ENCODE data around the gene RIT2.
"Not testable (repeated sequence)": the region's sequence is repeated elsewhere in the genome, so short reads cannot be mapped to it uniquely, and the experiment has no call there.

RIT2 gene

DNA sequence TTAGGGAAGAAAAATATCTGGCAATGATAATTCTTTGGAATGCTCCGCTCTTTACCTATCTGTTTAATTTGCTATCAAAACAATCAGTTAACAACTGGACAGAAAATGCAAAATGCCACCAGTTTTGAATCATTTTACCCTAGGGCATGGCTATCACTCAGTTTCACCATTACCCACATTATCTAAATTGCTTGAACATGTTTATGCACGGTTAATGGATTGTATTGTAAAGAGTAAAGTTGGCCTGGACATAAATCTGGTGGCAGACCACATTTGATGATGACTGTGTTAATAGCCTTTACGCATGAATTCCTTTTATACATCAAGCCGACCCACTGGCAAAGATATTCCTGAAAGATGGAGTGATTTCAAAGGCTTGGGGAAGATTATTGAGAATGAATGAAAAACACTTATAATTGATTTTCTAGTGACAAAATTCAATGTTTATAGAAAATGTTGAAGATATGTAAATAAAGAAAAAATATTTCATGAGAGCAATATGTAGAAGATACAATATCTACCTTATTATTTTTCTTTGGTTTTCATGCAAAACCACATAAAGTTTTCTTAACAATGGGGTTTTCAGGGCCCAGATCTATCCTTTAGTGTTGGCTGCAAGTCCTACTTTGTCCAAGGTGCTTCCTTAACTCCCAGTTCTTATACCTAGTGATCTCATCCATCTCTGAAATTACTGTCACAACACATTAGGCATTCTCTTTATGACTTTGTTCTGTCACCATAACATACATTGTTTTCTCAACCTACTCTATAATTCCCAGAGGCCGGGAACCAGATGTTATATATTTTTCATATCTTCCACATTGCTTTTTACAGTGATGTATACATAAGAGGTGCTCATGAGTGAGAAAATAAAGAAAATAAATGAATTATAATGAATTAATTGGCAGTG lies 265.1 kb downstream of the RIT2 start:
- DNase-seq (ENCODE audit: low read depth in 2 of 2, low spot score in 1 of 2), result no peak

DNA sequence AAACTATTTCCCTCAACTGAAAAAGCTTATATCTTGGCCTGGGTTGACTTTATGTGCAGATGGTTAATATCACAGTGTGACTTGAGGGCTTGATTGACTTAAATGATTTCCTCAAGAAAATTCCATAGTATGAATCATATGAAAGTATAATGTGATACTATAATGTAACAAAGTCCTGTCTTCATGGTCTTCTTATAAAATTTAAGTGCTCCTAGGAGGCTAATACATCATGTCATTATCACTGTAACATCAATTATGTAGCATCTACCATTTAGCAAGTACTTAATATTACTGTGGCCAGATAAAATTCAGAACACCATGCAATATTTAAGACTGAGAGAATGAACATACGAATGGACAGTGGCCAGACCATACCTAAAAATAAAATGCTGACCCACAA lies 276.1 kb downstream of the RIT2 start:
- DNase-seq (ENCODE audit: low read depth in 2 of 2, low spot score in 1 of 2), result no peak

DNA sequence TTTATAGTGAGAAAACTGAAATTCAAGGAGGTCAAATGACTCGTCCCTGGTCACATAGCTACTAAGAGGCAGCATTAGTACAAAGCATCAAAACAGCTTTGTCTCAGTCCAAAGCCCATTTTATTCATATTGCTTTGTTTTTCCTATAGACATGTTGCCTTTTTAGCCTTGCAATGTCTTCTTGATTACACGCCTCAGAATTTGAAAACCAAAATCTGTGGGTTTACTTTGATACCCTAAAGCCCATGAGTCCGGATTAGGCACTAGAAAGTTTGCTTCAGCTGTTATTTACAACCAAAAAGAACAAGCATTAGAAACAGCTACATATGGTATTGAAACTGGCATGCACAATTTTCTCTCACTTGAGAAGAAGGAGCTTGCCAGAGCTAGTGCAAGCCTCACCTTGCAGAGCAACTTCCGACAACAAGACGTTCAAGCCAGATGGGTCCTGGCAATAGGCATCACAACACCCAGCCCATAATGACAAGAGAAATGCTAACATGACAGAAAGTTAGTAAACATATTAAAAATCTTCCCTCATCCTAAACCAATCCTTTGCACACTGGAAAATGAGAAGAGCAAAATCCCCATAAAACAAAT lies 276.8 kb downstream of the RIT2 start:
- no peak for DNase-seq (ENCODE audit: low read depth in 2 of 2, low spot score in 1 of 2)

DNA sequence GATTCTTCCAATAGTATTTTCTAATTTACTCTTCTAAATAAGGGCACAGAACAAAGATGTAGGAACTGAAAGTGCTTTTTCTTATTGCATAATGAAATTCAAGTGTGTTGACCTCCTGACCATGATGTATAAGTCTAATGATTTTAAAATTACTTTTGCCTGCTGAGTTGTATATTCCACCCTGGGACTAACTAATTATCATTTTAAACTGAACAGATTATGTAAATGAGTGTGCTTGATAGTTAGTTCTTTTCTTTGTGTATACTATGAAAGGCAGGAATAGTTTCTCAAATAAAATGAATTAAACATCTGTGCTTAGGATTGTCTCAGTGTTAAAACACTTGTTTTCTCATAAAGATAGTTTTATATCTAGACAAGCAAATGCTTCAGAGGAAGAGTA lies 284.5 kb downstream of the RIT2 start:
- DNase-seq (ENCODE audit: low read depth in 2 of 2, low spot score in 1 of 2), result no peak

DNA sequence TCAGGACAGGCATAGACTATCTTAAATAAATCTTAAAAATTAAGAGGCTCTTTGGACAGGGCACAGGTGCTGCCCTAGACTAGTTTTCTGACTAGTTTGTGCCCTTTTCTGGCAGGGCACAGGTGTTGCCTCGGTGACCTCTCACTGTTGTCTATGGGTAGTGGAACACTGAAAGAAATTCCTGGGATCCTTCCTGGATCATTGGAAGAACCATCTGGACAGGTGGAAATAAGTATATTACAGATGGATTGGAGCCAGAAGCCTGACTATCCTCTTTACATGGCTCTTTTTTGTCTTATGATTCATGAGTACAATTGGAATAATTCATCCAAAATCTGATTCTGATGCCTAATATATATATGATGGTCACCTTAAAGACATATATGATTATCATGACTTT lies 286.6 kb downstream of the RIT2 start:
- no peak for DNase-seq (ENCODE audit: low read depth in 2 of 2, low spot score in 1 of 2)

DNA sequence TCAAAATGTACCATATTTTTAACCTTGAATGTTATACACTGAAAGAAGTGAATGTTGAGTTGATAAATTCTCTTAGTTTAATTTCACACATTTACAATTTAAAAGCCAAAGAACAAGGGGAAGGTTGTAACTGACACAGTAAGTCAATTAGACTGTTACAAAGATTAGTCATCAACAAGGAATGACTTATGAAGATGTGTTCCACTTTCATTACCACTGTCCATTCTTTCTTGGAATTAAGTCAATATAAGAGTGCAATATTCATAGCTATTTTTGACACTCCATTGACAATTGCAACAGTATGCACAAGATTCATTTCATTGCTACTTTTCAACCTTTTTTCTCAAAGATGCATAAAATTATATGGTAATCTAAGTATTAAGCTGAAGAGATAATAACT lies 291.3 kb downstream of the RIT2 start:
- no peak for DNase-seq (ENCODE audit: low read depth in 2 of 2, low spot score in 1 of 2)

DNA sequence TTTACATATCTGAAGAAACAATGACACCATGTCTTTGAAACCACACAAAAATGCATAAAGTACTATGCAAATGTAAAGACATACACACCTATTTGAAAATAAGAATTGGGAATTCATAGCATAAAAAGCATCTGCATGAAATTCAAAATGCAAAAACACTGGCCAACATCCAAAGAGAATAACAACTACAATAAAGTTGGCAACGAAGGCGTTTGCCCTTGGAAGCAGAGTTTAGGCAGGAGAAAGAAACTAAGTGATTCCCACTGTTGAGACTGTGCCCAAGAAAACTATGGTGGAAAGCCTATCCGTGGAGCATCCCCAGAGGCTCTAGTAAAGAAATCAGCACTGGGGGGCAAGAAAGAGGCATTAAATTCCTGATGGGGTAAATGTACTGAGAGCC lies 292.8 kb downstream of the RIT2 start:
- DNase-seq (ENCODE audit: low read depth in 2 of 2, low spot score in 1 of 2), result no peak

DNA sequence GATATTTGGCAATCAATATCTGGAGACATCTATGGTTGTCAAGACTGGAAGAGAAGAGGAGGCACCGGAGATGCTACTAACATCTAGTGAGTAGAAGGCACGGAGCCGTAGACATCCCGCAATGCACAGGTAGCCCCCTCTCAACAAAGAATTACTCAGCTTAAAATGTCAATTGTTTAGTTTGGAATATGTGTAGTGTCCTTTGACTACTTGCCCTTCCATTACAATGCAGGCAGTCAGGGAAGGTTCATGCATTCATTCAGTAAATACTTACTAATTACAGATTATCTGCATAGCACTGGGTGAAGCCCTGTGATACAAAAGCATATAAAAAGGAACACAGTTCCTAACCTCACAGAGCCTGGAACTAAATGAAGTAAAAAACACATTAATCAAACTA lies 294.0 kb downstream of the RIT2 start:
- no peak for DNase-seq (ENCODE audit: low read depth in 2 of 2, low spot score in 1 of 2)

DNA sequence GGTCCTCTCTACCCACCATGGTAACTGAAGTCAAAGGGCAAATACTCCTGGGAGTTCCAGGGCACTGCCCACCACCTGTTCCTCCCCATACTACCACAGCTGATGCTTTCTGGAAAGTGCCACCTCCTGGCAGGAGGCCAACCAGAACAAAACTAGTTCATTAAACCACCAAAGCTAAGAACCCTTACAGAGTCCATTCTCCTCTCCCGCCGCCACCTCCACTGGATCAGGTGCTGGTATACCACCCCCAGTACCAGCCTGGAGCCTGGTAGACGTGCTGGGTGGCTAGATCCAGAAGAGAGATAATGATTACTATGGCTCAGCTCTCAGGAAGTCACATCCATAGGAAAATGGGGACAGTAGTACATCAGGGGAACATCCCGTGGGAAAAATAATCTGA lies 300.9 kb downstream of the RIT2 start:
- no peak for DNase-seq (ENCODE audit: low read depth in 2 of 2, low spot score in 1 of 2)

DNA sequence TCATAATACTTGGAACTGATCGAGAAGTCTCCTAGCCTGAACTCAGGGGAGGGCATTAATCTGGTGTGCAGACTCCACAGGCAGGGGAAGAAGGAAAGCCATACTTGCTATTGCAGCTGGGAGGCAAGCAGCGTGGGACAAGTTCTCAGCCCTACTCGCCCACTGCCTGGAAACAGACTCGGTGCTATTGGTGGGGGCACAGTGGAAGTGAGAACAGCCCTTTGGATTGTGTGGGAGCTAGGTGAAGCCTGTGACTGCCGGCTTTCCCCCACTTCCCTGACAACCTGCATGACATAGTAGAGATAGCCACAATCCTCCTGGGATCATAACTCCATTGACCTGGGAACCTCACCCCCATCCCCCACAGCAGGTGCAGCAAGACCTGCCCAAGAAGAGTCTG lies 301.3 kb downstream of the RIT2 start:
- no peak for DNase-seq (ENCODE audit: low read depth in 2 of 2, low spot score in 1 of 2)

DNA sequence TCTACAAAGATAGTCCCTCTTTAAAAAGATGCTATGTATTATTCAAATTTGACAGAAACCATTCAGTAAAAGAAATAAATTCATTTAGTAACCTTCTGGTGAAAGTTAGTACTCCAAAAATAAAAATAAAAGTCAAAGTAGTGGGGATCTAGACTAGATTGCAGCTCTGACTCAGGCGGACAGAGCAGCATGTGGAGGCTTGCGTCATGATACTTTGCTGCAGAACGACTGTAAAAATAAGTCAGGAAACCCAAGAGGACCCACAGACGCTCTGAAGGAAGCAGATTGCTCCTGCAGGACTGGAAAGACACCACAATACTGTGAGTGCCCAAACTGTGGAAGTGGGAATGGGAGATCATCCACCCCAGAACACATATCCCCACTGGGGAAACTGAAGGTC lies 301.9 kb downstream of the RIT2 start:
- DNase-seq (ENCODE audit: low read depth in 2 of 2, low spot score in 1 of 2), result no peak

DNA sequence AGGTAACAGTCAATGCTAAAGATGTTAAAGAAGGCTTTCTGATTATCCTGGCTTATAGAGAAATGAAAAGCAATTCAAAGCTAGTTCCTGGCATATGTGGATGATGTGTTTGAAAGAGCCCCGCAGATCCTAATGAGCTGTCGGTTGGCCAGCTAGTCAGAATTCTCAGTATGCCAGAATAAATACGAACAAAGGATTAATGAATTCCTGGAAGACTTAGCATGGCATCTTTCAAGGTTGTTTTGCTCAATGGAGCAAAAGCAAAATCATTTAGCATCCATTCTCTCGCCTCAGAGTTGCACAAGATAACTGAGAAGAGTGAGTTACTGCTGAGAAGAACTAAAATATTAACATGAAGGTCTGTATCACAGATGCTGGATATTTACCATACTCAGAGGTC lies 307.6 kb downstream of the RIT2 start:
- DNase-seq (ENCODE audit: low read depth in 2 of 2, low spot score in 1 of 2), result no peak

DNA sequence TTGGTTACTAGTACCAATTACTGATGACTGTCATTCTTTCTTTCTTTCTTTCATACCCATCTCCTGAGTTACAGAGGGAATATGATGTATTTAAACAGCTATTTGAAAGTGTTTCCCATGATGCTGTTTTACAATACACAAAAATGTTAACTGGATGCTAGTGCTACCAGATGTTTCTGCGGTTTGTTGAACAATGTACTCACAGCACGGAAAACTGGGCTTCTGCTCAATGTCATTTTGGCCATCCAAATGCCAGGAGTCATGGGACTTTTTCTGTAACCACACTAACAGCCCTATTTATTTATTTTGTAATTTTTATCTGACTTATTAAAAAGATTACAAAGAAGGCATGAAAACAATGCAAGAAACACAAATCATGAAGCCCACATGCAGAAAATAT lies 313.8 kb downstream of the RIT2 start:
- no peak for DNase-seq (ENCODE audit: low read depth in 2 of 2, low spot score in 1 of 2)

DNA sequence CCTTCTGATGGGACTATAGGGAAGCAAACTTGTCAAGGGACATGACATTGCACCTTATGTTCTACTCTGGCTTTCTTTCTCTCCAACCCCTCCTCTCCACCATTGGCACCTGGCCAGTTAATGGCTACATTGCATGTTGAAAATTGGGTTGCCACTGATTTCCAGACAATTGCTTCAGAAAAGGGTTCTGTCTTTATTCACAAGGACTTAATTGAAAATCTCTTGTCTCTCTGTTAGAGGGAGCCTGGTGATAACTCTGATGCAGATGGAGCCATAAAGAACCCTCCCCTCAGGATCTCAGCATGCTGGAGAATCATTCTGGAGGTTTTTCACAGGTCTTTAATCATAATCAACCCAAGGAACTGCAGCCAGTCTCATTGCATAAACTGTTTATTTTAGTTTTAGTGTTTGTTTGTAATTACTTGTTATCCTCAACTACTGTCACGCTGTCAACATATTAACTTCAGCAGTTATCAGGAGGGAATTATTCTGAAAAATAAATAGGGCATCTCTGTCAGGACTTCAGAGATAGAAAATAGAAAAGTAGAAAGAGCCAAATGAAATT lies 316.8 kb downstream of the RIT2 start:
- no peak for DNase-seq (ENCODE audit: low read depth in 2 of 2, low spot score in 1 of 2)

DNA sequence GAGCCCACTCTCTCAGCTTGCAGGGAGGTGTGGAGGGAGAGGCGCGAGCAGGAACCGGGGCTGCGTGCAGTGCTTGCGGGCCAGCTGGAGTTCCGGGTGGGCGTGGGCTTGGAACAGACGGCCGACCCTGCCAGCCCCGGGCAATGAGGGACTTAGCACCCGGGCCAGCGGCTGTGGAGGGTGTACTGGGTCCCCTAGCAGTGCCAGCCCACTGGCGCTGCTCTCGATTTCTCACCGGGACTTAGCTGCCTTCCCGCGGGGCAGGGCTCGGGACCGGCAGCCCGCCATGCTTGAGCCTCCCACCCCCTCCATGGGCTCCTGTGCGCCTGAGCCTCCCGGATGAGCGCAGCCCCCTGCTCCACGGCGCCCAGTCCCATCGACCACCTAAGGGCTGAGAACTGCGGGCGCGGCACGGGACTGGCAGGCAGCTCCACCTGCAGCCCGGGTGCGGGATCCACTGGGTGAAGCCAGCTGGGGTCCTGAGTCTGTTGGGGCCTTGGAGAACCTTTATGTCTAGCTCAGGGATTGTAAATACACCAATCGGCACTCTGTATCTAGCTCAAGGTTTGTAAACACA lies 320.2 kb downstream of the RIT2 start:
- not testable (repeated sequence) for DNase-seq (ENCODE audit: low read depth in 2 of 2, low spot score in 1 of 2)

DNA sequence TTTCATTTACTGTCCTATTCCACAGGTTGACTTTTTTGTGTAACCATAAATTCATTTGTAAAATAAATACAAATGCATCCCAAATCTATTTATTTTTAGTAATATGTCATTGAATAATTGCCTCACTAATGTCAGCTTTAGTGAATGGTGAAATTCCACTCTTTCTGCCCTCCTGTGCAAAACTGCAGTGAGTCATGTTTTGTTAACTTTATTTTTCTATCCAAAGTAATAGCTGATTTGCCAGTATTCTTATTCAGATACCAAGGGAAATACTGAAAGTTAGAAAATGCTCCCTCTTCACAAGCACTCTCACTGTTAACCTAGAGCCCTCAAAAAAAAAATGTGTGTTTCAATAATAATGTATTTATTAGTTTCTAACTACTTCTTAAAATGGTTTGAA lies 322.8 kb downstream of the RIT2 start:
- no peak for DNase-seq (ENCODE audit: low read depth in 2 of 2, low spot score in 1 of 2)

DNA sequence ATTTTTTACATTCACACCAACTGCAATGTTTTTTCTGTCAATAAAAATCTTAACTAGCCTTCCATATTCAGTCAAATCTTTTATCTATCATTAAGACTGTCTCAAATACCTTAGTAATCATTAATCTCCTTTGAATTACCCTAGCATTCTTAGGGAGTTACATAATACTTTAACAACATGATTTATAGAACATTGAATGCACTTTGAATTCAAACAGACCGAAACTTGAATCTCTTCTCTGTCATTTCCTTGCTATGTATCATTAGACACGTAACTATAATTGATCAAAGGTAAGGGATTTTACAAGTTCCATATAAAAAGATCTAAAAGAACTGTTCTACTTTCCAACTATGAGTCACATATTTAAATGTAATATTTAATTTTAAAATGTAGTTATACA lies 330.9 kb downstream of the RIT2 start:
- no peak for DNase-seq (ENCODE audit: low read depth in 2 of 2, low spot score in 1 of 2)

DNA sequence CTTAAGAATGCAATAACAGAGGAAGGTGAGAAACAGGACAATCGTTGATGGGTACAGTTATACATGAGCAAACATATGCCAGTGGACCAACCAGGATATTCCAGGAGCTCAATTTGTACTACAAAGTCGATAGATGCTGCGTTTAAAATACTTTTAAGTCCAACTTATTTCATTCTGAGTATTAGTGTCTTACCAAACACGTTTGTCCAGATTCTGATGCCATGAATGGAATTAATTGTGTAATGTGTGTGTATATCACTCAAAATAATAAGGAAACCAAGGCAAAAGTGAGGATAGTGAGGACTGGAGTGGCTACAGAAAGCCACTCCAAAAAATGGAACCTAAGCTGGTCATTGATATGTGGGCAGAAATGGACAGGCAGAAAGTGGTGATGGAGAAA lies 332.6 kb downstream of the RIT2 start:
- no peak for DNase-seq (ENCODE audit: low read depth in 2 of 2, low spot score in 1 of 2)

DNA sequence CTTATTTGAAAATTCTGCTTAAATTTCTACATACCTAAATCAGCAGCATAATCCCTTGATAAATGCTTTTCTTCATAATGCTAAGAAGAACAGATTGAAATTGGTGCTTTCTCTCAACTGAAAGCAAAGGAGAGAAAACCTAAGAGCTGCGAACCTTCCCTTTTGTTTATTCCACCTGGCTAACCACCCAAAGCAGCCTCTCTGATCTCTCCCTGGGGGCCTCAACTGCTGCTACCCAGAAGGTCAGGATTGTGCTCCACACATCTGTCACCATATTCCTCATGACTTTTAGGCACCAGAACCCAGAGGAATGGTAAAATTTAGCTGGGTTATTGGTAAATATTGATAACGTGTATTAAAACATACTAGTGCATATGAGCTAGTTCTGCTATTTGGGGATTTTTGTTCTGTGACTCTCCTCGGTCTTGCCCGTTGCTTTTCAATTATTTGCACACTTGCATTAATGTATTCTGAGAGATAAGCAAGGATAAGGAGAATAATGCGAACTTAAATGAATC lies 334.1 kb downstream of the RIT2 start:
- DNase-seq (ENCODE audit: low read depth in 2 of 2, low spot score in 1 of 2), result no peak

DNA sequence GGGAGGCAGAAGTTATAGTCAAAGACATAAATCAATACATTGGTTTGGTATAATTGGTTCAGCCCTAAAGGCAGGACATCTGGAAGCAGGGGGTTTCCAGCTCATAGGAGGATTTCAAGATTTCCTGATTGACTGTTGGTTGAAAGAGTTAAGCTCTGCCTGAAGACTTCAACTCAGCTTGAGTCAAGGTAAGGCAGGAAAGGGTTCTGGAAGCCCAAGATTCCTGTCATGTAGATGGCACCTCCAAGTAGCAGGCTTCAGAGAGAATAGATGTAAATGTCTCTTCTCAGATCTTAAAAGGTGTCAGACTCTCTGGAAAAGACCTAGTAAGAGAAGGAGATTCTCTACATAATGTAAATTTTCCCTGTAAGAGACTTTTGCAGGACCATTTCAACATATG lies 335.3 kb downstream of the RIT2 start:
- DNase-seq (ENCODE audit: low read depth in 2 of 2, low spot score in 1 of 2), result no peak

DNA sequence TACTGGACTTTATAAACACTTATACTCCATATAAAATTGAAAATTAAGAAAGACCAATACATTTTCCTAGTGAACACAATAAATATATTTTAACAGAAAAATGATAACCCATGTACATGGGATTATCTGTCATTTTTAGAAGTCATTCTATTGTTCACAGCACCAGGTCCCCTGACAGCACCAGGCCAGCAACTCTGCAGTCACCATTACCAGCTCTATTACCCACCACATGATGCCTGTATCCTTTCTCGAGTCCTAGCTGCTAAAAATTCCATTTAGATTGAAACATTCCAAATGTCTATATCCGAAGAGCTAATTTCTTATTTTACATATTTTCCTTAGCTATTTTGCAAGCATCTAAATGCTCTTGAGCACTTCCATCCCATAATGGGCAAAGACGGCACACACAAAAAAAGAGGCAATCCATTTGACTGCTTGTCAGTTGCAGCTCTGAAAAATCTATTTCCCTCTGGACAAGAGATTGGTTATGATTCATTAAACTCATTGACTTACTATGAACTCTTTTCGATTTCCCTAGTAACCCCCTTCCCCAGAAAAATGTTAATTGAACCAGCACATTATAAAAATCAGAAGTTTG lies 336.9 kb downstream of the RIT2 start:
- DNase-seq (ENCODE audit: low read depth in 2 of 2, low spot score in 1 of 2), result no peak

DNA sequence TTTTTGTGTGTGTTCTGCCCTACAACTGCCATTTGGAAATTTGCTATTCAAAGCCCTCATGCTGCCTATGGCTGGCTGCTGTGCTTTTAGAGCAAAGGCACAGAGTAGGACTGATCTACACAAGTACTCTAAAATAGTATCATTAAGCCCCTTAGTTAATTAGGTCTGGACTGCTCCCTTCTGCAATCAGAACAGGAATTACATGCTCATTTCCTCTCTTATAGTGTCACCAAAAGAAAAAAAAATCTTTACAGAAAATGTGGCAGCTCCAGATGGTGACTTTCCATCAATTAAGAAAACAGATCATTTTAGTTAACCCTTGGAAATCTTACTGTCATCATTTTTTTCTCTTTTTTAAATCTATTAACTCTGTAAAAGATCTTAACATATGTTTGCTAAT lies 337.5 kb downstream of the RIT2 start:
- DNase-seq (ENCODE audit: low read depth in 2 of 2, low spot score in 1 of 2), result no peak
